K562 (cell line): ENCODE results near the gene SERPINE2. TPM values are rescaled to one million over a fixed set of nuclear protein-coding genes. Genes with fewer than 3 reads are reported as not detected.

Experiments used
- ATAC-seq: fragments of 200-7000 bp; cut with Tn5 transposase; 3 replicates; pipeline ENCODE4 v1.9.1; 2020; ENCODE audit warnings: moderate library complexity
- BruUV-seq: library from RNA; stranded (reverse); fragments of 400-500 nt; replicated peaks from 2 replicates; lab custom pipeline; 2021; lab: Mats Ljungman, UMichigan
- CTCF ChIA-PET: fragments of 300-600 bp; formaldehyde crosslinking; extraction: SDS; loops from one replicate; lab custom pipeline; 2021; ENCODE audit warnings: low intra/inter-chr PET ratio; lab: Yijun Ruan, JAX
- POLR2A ChIA-PET: fragments of 300-600, 350-650 bp; sonication (Branson Sonifier 250); formaldehyde crosslinking; extraction: SDS; loops from one replicate; lab custom pipeline; 2021; ENCODE audit warnings: antibody characterized with exemption, inconsistent platforms; lab: Yijun Ruan, JAX
- DNase-seq, 4 experiments: peaks; one replicate each; pipeline versions ENCODE4 v3.0.0 to v3.0.0-alpha.2; 2011 to 2018; ENCODE audit warnings: low spot score in 3 of 4, mixed read lengths in 3 of 4; ENCODE audit errors: extremely low read depth in 1 of 4
- FAIRE-seq: peaks from 2 replicates; lab custom pipeline; 2011; peaks lifted over from hg19 to GRCh38; lab: Jason Lieb, UNC
- H2AFZ ChIP-seq: 2 replicates; pipeline ENCODE4 v1.6.0; 2011; ENCODE audit warnings: low read depth, low read length, control low read depth, inconsistent platforms
- H3K27ac ChIP-seq: fragments of 200-600 bp; 3 replicates; pipeline ENCODE4 v1.8.0; 2011; ENCODE audit warnings: low read depth, mild to moderate bottlenecking, control low read depth, inconsistent platforms, low read length, moderate library complexity, mixed read lengths; ENCODE audit errors: extremely low read depth
- H3K27me3 ChIP-seq, 2 experiments: fragments of 300-600 bp in 1 of 2; 2 replicates in 1 of 2; 3 replicates in 1 of 2; pipeline versions ENCODE4 v1.6.0 to v1.8.0; 2011; ENCODE audit warnings: inconsistent platforms in 2 of 2, low read length in 2 of 2, mild to moderate bottlenecking in 1 of 2, mixed read lengths in 1 of 2, moderate library complexity in 1 of 2; ENCODE audit not compliant: control insufficient read depth in 2 of 2, insufficient read depth in 2 of 2
- H3K36me3 ChIP-seq: fragments of 300-600 bp; 3 replicates; pipeline ENCODE4 v1.8.0; 2011; ENCODE audit warnings: mild to moderate bottlenecking, low read length, inconsistent platforms; ENCODE audit not compliant: control insufficient read depth, insufficient read depth
- H3K4me1 ChIP-seq, 2 experiments: fragments of 200-600 bp in 1 of 2; replicated peaks in 1 of 2; 2 replicates in 1 of 2; 3 replicates in 1 of 2; pipeline versions ENCODE4 v1.5.1 to v1.8.0; 2011; ENCODE audit warnings: inconsistent platforms in 2 of 2, low read length in 2 of 2, mild to moderate bottlenecking in 1 of 2, mixed read lengths in 1 of 2, moderate library complexity in 1 of 2; ENCODE audit not compliant: control insufficient read depth in 2 of 2, insufficient read depth in 2 of 2
- H3K4me2 ChIP-seq: 2 replicates; pipeline ENCODE4 v1.6.1; 2011; ENCODE audit warnings: low read length, control low read depth, inconsistent platforms, mixed read lengths; ENCODE audit not compliant: insufficient read depth
- H3K4me3 ChIP-seq: fragments of 200-600 bp; sonication (generic), shearing (Covaris generic); 2 replicates; pipeline ENCODE4 v1.5.1; 2016; ENCODE audit warnings: control low read depth, inconsistent platforms
- H3K79me2 ChIP-seq: fragments of 200-600 bp; 3 replicates; pipeline ENCODE4 v1.8.0; 2011; ENCODE audit warnings: low read length, inconsistent platforms; ENCODE audit not compliant: control insufficient read depth, insufficient read depth
- H3K9ac ChIP-seq, 2 experiments: 2 replicates each; pipeline versions ENCODE4 v1.6.0 to v1.6.1; 2011; ENCODE audit warnings: low read depth in 2 of 2, low read length in 2 of 2, control low read depth in 1 of 2, inconsistent platforms in 1 of 2, mild to moderate bottlenecking in 1 of 2, mixed read lengths in 1 of 2; ENCODE audit not compliant: insufficient read depth in 1 of 2
- H3K9me1 ChIP-seq: one replicate; pipeline ENCODE4 v1.6.0; 2011; ENCODE audit warnings: inconsistent platforms, mild to moderate bottlenecking, low read length, moderate library complexity; ENCODE audit not compliant: control insufficient read depth, insufficient read depth
- H3K9me3 ChIP-seq: replicated peaks from 2 replicates; pipeline ENCODE4 v1.5.1; 2011; ENCODE audit warnings: low read depth, low read length, inconsistent platforms; ENCODE audit not compliant: control insufficient read depth, insufficient read depth
- H4K20me1 ChIP-seq: replicated peaks from 2 replicates; pipeline ENCODE4 v1.6.1; 2011; ENCODE audit warnings: low read length, inconsistent platforms, mixed read lengths; ENCODE audit not compliant: control insufficient read depth, insufficient read depth
- BMI1 ChIP-seq: fragments of 150-350 bp; IDR thresholded peaks from 2 replicates; pipeline ENCODE4 v1.6.1; 2014; ENCODE audit warnings: low read length
- CTBP1 ChIP-seq: fragments of 450-650 bp; IDR thresholded peaks from 2 replicates; pipeline ENCODE4 v1.6.1; 2016; ENCODE audit warnings: borderline replicate concordance
- ELK3 ChIP-seq: fragments of 450-650 bp; formaldehyde crosslinking; IDR thresholded peaks from 2 replicates; pipeline ENCODE4 v1.4.0; 2020; ENCODE audit warnings: mild to moderate bottlenecking
- FOSL1 ChIP-seq: fragments of 200-800 bp; sonication (Bioruptor generic); conservative IDR thresholded peaks from 2 replicates; pipeline ENCODE4 v1.6.1; 2016; ENCODE audit warnings: missing genetic modification characterization, missing compliant biosample characterization
- HNRNPK ChIP-seq: fragments of 200-400 bp; formaldehyde crosslinking; IDR thresholded peaks from one replicate; pipeline ENCODE4 v1.6.1; 2018; ENCODE audit warnings: mild to moderate bottlenecking, low read depth, low read length; ENCODE audit not compliant: poor library complexity, severe bottlenecking
- MNT ChIP-seq, 2 experiments: fragments of 450-650 bp; conservative IDR thresholded peaks; 2 replicates each; pipeline ENCODE4 v1.6.1; 2017; ENCODE audit warnings: mild to moderate bottlenecking in 2 of 2, moderate library complexity in 2 of 2
- SRF ChIP-seq, 2 experiments: fragments of 250-450, 450-650 bp in 1 of 2; sonication (Bioruptor Pico) in 1 of 2; sonication (generic) in 1 of 2; formaldehyde crosslinking; IDR thresholded peaks; 2 replicates each; pipeline versions ENCODE4 v1.5.0 to v1.5.1; 2020 to 2022; ENCODE audit warnings: mild to moderate bottlenecking in 1 of 2, missing genetic modification reagents in 1 of 2
- ZNF124 ChIP-seq: sonication (generic); formaldehyde crosslinking; IDR thresholded peaks from 2 replicates; pipeline ENCODE4 v1.8.1; 2022; ENCODE audit warnings: missing genetic modification reagents
- WGBS: fragments of 100-300 bp; shearing (Covaris generic); methylation state at CpG from one replicate; pipeline ENCODE4 v1.1.6; 2016; ENCODE audit warnings: low coverage, mixed read lengths; ENCODE audit not compliant: insufficient coverage; ENCODE audit errors: missing lambda C conversion rate; 5-methylcytosine and 5-hydroxymethylcytosine counted together
- in situ Hi-C: fragments of 300-500 bp; cut with MboI; formaldehyde crosslinking; loops from 4 replicates; pipeline ENCODE4 v1.15.0; 2018; ENCODE audit warnings: inconsistent platforms, mixed read lengths
- intact Hi-C: fragments of 100-400 bp; cut with micrococcal nuclease; formaldehyde crosslinking; loops from 2 replicates; pipeline ENCODE4 v1.14.2; 2022
- polyA plus RNA-seq, 8 experiments: library from polyadenylated mRNA; depleted of rRNA in 4 of 8; stranded (reverse) in 5 of 8; unstranded in 3 of 8; fragments of >200 nt; fragmentation: Nextera tagmentation in 2 of 8; fragmentation: Illumina TruSeq in 1 of 8; extraction: Ambion mirVana in 2 of 8; extraction: Trizol in 1 of 8; gene quantifications; 2 replicates each; pipeline versions ENCODE4 v1.2.1 to v1.2.3, GENCODE V29; 2011 to 2014; ENCODE audit warnings: inconsistent platforms in 1 of 8, missing spikeins in 1 of 8
- total RNA-seq, 7 experiments: library from RNA; depleted of rRNA in 6 of 7; stranded (reverse); fragments of >200 nt in 6 of 7; fragmentation: Illumina TruSeq in 2 of 7; extraction: Trizol in 2 of 7; gene quantifications; 2 replicates each; pipeline versions ENCODE4 v1.2.1 to v1.2.3, GENCODE V29; 2011 to 2021; ENCODE audit warnings: low replicate concordance in 1 of 7

The SERPINE2 gene
- total and polyA plus RNA-seq, 9 of the 15 experiments (the other 6 are each of a cell fraction or from before 2014, with no cell fraction given): 0.03 to 0.16 (median 0.13) TPM; not detected in 6

- no peak overlapping the region for H3K4me3 ChIP-seq
- TF ChIP-seq HNRNPK: no peak
- TF ChIP-seq CTBP1: no peak
- peak; percentile 67 for TF ChIP-seq FOSL1 (tag)
- no peak for TF ChIP-seq MNT (conservative IDR thresholded peaks at IDR 0.05)
- TF ChIP-seq ZNF124 (CRISPR knock-in tag): no peak
- peak in 1 of 2 experiments; percentile 61; a peak in 1 of 4 replicates for TF ChIP-seq SRF (CRISPR knock-in tag; IDR thresholded peaks at IDR 0.05)
- no peak for TF ChIP-seq ELK3 (CRISPR knock-in tag)
- no peak for TF ChIP-seq BMI1
- in situ Hi-C loops: no loop called here
- DNase-seq (no peak), ATAC-seq (no peak), FAIRE-seq (no peak)
- peaks cover 18% of the 10 kb centered on the region for H3K79me2 ChIP-seq
- H3K4me2 ChIP-seq: no peak overlapping the region
- intact Hi-C loops: no loop called here
- no peak overlapping the region for H2AFZ ChIP-seq
- ChIA-PET CTCF (no interaction called here), POLR2A (no interaction called here)
- no peak overlapping the region for H3K27ac ChIP-seq
- 0 out of 2 replicates have a peak, but pooled peaks cover 5% of the 10 kb centered on the region for H4K20me1 ChIP-seq
- no TSS peak for BruUV-seq
- WGBS: 59% methylated on average over 5 of the region's 5 CpGs
- peaks cover 2% of the 10 kb centered on the region; the same call in 1 of the 2 replicates for H3K9me3 ChIP-seq
- H3K27me3 ChIP-seq: no peaks in the 10 kb centered on the region
- H3K9ac ChIP-seq: no peak overlapping the region
- no peaks in the 10 kb centered on the region for H3K36me3 ChIP-seq
- H3K9me1 ChIP-seq: no peaks in the 10 kb centered on the region
- no peaks in the 10 kb centered on the region; a peak in 3 of 5 replicates for H3K4me1 ChIP-seq
These were observed 102.2 kb downstream of the SERPINE2 start for GRCh38 chr2:223936862-223937326.
